Measurements from ENCODE around the gene ZBTB22.

Gene ZBTB22

GRCh38 chr6:33273924-33274902, 43.3 kb downstream of the ZBTB22 start:
- peak overlapping the region; percentile 95 for H3K4me3 ChIP-seq (ENCODE audit: low read length)
- TF ChIP-seq ZNF274 (IDR thresholded peaks at IDR 0.05; ENCODE audit: low read depth, low read length): no peak

GRCh38 chr6:33273129-33273923, 44.2 kb downstream of the ZBTB22 start:
- TF ChIP-seq ZNF274 (IDR thresholded peaks at IDR 0.05; ENCODE audit: low read depth, low read length): no peak
- peak overlapping the region; percentile 95 for H3K4me3 ChIP-seq (ENCODE audit: low read length)

- H3K4me3 ChIP-seq (ENCODE audit: low read length): peak overlapping the region; percentile 95
- TF ChIP-seq ZNF274 (IDR thresholded peaks at IDR 0.05; ENCODE audit: low read depth, low read length): no peak
Measured at GRCh38 chr6:33272275-33273128, 45.0 kb downstream of the ZBTB22 start.

- no peak for TF ChIP-seq ZNF274 (IDR thresholded peaks at IDR 0.05; ENCODE audit: low read depth, low read length)
Measured at GRCh38 chr6:33271468-33272274, 45.9 kb downstream of the ZBTB22 start, which contains the start of the genes RPS18 and VPS52. RPS18 (plus strand) TSS chr6:33272075; CDS start chr6:33272120, 45 bp downstream. VPS52 (minus strand) TSS chr6:33271876; CDS start chr6:33271675, 201 bp downstream.

GRCh38 chr6:33271117-33271467, 46.5 kb downstream of the ZBTB22 start:
- no peak for TF ChIP-seq ZNF274 (IDR thresholded peaks at IDR 0.05; ENCODE audit: low read depth, low read length)
- H3K4me3 ChIP-seq (ENCODE audit: low read length): peak overlapping the region; percentile 92

More at GRCh38 chr6:33271468-33272274, 45.9 kb downstream of the ZBTB22 start, which contains the start of the genes RPS18 and VPS52:
- H3K4me3 ChIP-seq (ENCODE audit: low read length): peak within 1 kb of the TSS; percentile 95
